CD14-positive monocyte (primary cell): ENCODE data around the gene REC8. TPM values are rescaled to one million over a fixed set of nuclear protein-coding genes. Genes with fewer than 3 reads are reported as not detected.

ENCODE experiments used
- DNase-seq, 3 donors: peaks; one replicate each; pipeline ENCODE4 v3.0.0-alpha.2; 2011 to 2022
- H2AFZ ChIP-seq: 2 replicates; pipeline ENCODE4 v1.6.0; 2012; ENCODE audit warnings: mild to moderate bottlenecking, low read depth, low read length, inconsistent platforms; ENCODE audit not compliant: insufficient read depth, poor library complexity, severe bottlenecking
- H3K27ac ChIP-seq, 2 donors: 1 replicate in 1 of 2; 2 replicates in 1 of 2; pipeline ENCODE4 v1.5.1; 2012 to 2013; ENCODE audit warnings: low read length in 2 of 2, control low read depth in 1 of 2, inconsistent platforms in 1 of 2, low read depth in 1 of 2, mild to moderate bottlenecking in 1 of 2
- H3K27me3 ChIP-seq, 2 donors: one replicate each; pipeline versions ENCODE4 v1.6.0 to v1.6.1; 2011 to 2013; ENCODE audit warnings: low read length in 2 of 2; ENCODE audit not compliant: control insufficient read depth in 2 of 2, insufficient read depth in 2 of 2
- H3K36me3 ChIP-seq, 2 donors: replicated peaks in 1 of 2; 1 replicate in 1 of 2; 2 replicates in 1 of 2; pipeline versions ENCODE4 v1.5.1 to v1.6.1; 2012 to 2013; ENCODE audit warnings: low read length in 2 of 2, control low read depth in 1 of 2, inconsistent platforms in 1 of 2, mild to moderate bottlenecking in 1 of 2; ENCODE audit not compliant: insufficient read depth in 2 of 2, control insufficient read depth in 1 of 2
- H3K4me1 ChIP-seq, 2 donors: 1 replicate in 1 of 2; 2 replicates in 1 of 2; pipeline versions ENCODE4 v1.5.1 to v1.6.1; 2012 to 2013; ENCODE audit warnings: low read length in 2 of 2, control low read depth in 1 of 2, inconsistent platforms in 1 of 2, mild to moderate bottlenecking in 1 of 2, moderate library complexity in 1 of 2; ENCODE audit not compliant: insufficient read depth in 2 of 2, control insufficient read depth in 1 of 2
- H3K4me2 ChIP-seq: replicated peaks from 2 replicates; pipeline ENCODE3; 2012; ENCODE audit warnings: low read length, moderate library complexity, mild to moderate bottlenecking; ENCODE audit not compliant: poor library complexity, severe bottlenecking; ENCODE audit errors: extremely low read depth
- H3K4me3 ChIP-seq, 3 experiments: fragments of 200-600 bp in 1 of 3; sonication (generic) in 1 of 3; replicated peaks in 1 of 3; 1 replicate in 2 of 3; 2 replicates in 1 of 3; pipeline ENCODE4 v1.5.1; 2011 to 2013; ENCODE audit warnings: low read length in 3 of 3, mild to moderate bottlenecking in 3 of 3, control low read depth in 2 of 3, low read depth in 2 of 3, inconsistent platforms in 1 of 3, moderate library complexity in 1 of 3
- H3K79me2 ChIP-seq: 2 replicates; pipeline ENCODE4 v1.6.0; 2012; ENCODE audit warnings: mild to moderate bottlenecking, control low read depth, inconsistent platforms, low read length, moderate library complexity; ENCODE audit not compliant: insufficient read depth
- H3K9ac ChIP-seq: 2 replicates; pipeline ENCODE4 v1.6.0; 2017; ENCODE audit warnings: low read length, mild to moderate bottlenecking; ENCODE audit not compliant: insufficient read depth, poor library complexity, severe bottlenecking
- H3K9me3 ChIP-seq, 2 donors: replicated peaks in 1 of 2; 1 replicate in 1 of 2; 2 replicates in 1 of 2; pipeline versions ENCODE4 v1.5.1 to v1.6.1; 2012 to 2013; ENCODE audit warnings: low read length in 2 of 2, control low read depth in 1 of 2; ENCODE audit not compliant: control insufficient read depth in 1 of 2, insufficient read depth in 1 of 2
- H4K20me1 ChIP-seq: 2 replicates; pipeline ENCODE4 v1.6.0; 2012; ENCODE audit warnings: mild to moderate bottlenecking, low read length, control low read depth, moderate library complexity; ENCODE audit not compliant: insufficient read depth
- H3K27ac Mint-ChIP-seq, 7 donors: one replicate each; pipeline ENCODE4 v1.8.0; 2020; ENCODE audit warnings: mild to moderate bottlenecking in 7 of 7, mixed read lengths in 7 of 7, moderate library complexity in 6 of 7, inconsistent platforms in 2 of 7
- H3K27me3 Mint-ChIP-seq, 3 donors: one replicate each; pipeline ENCODE4 v1.8.0; 2021 to 2022; ENCODE audit warnings: low read depth in 3 of 3, mild to moderate bottlenecking in 3 of 3, mixed read lengths in 3 of 3, moderate library complexity in 3 of 3, inconsistent platforms in 1 of 3
- H3K36me3 Mint-ChIP-seq, 2 donors: one replicate each; pipeline ENCODE4 v1.8.0; 2020; ENCODE audit warnings: mixed read lengths in 2 of 2, inconsistent platforms in 1 of 2, mild to moderate bottlenecking in 1 of 2
- H3K4me1 Mint-ChIP-seq: one replicate; pipeline ENCODE4 v1.8.0; 2020; ENCODE audit warnings: mild to moderate bottlenecking, mixed read lengths
- H3K4me3 Mint-ChIP-seq, 2 donors: one replicate each; pipeline ENCODE4 v1.8.0; 2020; ENCODE audit warnings: mild to moderate bottlenecking in 2 of 2, mixed read lengths in 2 of 2, moderate library complexity in 1 of 2
- H3K9me3 Mint-ChIP-seq, 7 donors: one replicate each; pipeline ENCODE4 v1.8.0; 2020 to 2022; ENCODE audit warnings: mixed read lengths in 7 of 7, mild to moderate bottlenecking in 6 of 7, moderate library complexity in 6 of 7, inconsistent platforms in 2 of 7
- WGBS: methylation state at CpG from one replicate; pipeline ENCODE4 v1.1.5; 2013; ENCODE audit warnings: missing lambda C conversion rate; ENCODE audit not compliant: insufficient coverage; 5-methylcytosine and 5-hydroxymethylcytosine counted together
- intact Hi-C, 2 donors: fragments of 100-400 bp; cut with micrococcal nuclease; formaldehyde crosslinking; loops; one replicate each; pipeline versions ENCODE4 v1.15.0 to v1.15.1; 2023
- polyA plus RNA-seq, 3 donors: library from polyadenylated mRNA; depleted of rRNA in 1 of 3; unstranded in 2 of 3; stranded (reverse) in 1 of 3; fragments of 300-500 nt in 2 of 3; fragments of >200 nt in 1 of 3; fragmentation: Illumina TruSeq in 2 of 3; gene quantifications; 1 replicate in 2 of 3; 2 replicates in 1 of 3; pipeline ENCODE4 v1.2.3, GENCODE V29; 2012 to 2021
- TF ChIP-seq, protein P1 (sequence below): fragments of 200-600 bp; IDR thresholded peaks from one replicate; pipeline ENCODE4 v1.8.0; 2022; ENCODE audit warnings: antibody characterized with exemption, mild to moderate bottlenecking

The REC8 gene
- polyA plus RNA-seq, 3 donors = 1.4 to 46.4 (median 2.3) TPM

DNA sequence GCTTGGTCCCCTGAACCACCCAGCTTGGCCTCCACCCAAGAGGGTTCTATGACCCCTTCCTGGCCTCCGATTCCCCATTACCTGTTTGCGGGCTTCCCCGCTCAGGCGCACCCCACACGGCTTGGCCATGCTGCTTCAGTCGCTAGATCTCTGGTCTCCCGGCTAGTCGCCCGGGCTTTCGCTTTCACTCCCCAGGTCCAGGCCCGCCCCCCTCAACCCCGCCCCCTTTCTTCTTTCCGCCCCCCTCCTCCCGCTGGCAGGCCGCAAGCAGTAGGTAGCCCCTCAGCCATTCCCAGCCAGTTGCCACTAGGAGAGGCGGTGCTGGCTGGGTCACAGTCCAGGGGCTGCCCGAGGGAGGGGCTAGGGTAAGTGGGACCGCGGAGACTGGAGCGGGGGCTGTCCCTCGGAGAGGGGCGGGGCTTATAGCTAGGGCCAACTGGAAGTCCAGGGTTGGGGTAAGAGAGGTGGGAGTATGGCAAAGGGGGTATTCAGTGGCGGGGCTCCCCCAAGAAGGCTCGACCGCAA is 25.4 kb upstream of the REC8 start, which contains the start of gene PSME2:
PSME2 (minus strand) TSS at position 158 of the 525 bp plus-strand sequence; CDS start at position 129, 29 bp downstream.
- Histone ChIP-seq H4K20me1 (peaks cover 65% of the 10 kb centered on the region), H3K4me1 (peaks cover 33 to 47% of the 10 kb centered on the region in 2 donors), H3K4me3 (peak within 1 kb of the TSS; percentile 84 to 100 (median 89)), H3K9ac (peak within 1 kb of the TSS; percentile 93), H3K27me3 (no peaks in the 10 kb centered on the region), H3K4me2 (peak within 1 kb of the TSS; percentile 98), H3K9me3 (no peaks in the 10 kb centered on the region), H3K27ac (peak within 1 kb of the TSS; percentile 84 to 89), H3K36me3 (peaks cover 43 to 55% of the 10 kb centered on the region in 2 donors), H3K79me2 (peaks cover 72% of the 10 kb centered on the region), H2AFZ (peak within 1 kb of the TSS; percentile 93)
- Mint-ChIP-seq H3K36me3 (peaks cover 56 to 59% of the 10 kb centered on the region in 2 donors), H3K4me1 (peaks cover 46% of the 10 kb centered on the region), H3K27me3 (peaks cover 0 to 2% (median 0%) of the 10 kb centered on the region in 3 donors), H3K9me3 (no peaks in the 10 kb centered on the region), H3K4me3 (peak within 1 kb of the TSS; percentile 98 to 99), H3K27ac (peak within 1 kb of the TSS; percentile 95 to 99 (median 97))
- DNase-seq = peak; percentile 76 to 90 (median 87)
- intact Hi-C loops = loop anchor here in 1 of 2 donors (2.0 kb wide), 1 partner anchor 14 kb away; the partner anchor contains the start of gene IRF9
- TF ChIP-seq, protein P1, sequence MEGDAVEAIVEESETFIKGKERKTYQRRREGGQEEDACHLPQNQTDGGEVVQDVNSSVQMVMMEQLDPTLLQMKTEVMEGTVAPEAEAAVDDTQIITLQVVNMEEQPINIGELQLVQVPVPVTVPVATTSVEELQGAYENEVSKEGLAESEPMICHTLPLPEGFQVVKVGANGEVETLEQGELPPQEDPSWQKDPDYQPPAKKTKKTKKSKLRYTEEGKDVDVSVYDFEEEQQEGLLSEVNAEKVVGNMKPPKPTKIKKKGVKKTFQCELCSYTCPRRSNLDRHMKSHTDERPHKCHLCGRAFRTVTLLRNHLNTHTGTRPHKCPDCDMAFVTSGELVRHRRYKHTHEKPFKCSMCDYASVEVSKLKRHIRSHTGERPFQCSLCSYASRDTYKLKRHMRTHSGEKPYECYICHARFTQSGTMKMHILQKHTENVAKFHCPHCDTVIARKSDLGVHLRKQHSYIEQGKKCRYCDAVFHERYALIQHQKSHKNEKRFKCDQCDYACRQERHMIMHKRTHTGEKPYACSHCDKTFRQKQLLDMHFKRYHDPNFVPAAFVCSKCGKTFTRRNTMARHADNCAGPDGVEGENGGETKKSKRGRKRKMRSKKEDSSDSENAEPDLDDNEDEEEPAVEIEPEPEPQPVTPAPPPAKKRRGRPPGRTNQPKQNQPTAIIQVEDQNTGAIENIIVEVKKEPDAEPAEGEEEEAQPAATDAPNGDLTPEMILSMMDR = no peak
- 0% methylated on average over 16 of the region's 25 CpGs for WGBS

DNA sequence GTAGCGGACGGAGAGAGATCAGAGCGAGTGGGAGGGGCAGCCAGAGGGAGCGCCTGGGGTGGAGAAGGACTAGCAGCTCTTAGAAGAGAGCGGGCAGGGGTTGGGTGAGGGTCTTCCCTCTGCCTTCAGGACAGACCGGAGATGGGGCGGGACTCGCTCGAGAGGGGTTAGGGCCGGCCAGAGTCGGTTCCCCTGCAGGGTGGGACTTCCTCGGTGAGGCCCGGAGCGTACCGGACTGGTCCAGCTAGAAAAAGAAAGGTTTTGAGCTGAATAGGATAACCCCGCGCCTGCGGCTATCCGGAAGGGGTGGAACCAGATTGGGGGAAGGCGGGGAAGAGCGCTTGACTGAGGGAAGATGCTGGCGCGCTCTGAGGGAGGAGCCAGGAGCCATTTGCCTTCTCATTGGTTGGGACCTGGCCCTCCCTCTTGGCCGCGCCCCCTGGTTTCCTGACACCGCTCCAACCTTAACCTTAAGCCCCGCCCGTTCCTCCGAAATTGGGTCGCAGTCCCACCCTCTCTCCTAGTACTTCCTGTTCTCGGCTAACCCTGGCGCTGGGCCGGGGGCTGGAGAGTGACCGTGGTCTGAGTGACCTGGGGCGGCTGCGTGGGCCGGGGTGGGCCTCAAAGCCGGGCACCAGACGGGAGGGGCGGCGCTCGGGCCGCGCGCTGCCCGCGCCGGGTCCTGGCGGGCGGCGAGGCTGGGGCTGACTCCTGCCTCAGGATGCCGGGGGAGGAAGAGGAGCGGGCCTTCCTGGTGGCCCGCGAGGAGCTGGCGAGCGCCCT is 24.7 kb upstream of the REC8 start, which contains the start of gene RNF31:
RNF31 (plus strand) TSS at position 521 of the 783 bp plus-strand sequence; CDS start at position 722, 201 bp downstream.
- H3K79me2 ChIP-seq = peaks cover 76% of the 10 kb centered on the region
- peaks cover 0 to 2% (median 0%) of the 10 kb centered on the region in 3 donors for H3K27me3 Mint-ChIP-seq
- peak within 1 kb of the TSS; percentile 93 for H2AFZ ChIP-seq
- H4K20me1 ChIP-seq = peaks cover 69% of the 10 kb centered on the region
- H3K4me1 ChIP-seq = peaks cover 28 to 41% of the 10 kb centered on the region in 2 donors
- H3K4me1 Mint-ChIP-seq = peaks cover 41% of the 10 kb centered on the region
- peak within 1 kb of the TSS; percentile 98 for H3K4me2 ChIP-seq
- peaks cover 49 to 62% of the 10 kb centered on the region in 2 donors for H3K36me3 ChIP-seq
- H3K36me3 Mint-ChIP-seq = peaks cover 63 to 65% of the 10 kb centered on the region in 2 donors
- no peaks in the 10 kb centered on the region for H3K27me3 ChIP-seq
- peak within 1 kb of the TSS; percentile 84 to 89 for H3K27ac ChIP-seq
- intact Hi-C loops = loop anchor here in 1 of 2 donors (1.0 to 2.0 kb wide), 2 partner anchors 14 to 33 kb away; partner anchors contain the start of genes DCAF11, IRF9 and NRL
- no peaks in the 10 kb centered on the region for H3K9me3 Mint-ChIP-seq
- H3K9me3 ChIP-seq = no peaks in the 10 kb centered on the region
- H3K4me3 Mint-ChIP-seq = peak within 1 kb of the TSS; percentile 98 to 99
- H3K27ac Mint-ChIP-seq = peak within 1 kb of the TSS; percentile 95 to 99 (median 97)
- TF ChIP-seq, protein P1 = no peak
- under 1% methylated on average over 50 of the region's 57 CpGs for WGBS
- peak within 1 kb of the TSS; percentile 93 for H3K9ac ChIP-seq
- peak within 1 kb of the TSS; percentile 84 to 100 (median 89) for H3K4me3 ChIP-seq
- peak; percentile 97 to 99 (median 98) for DNase-seq
